GM21529 (cell line): ENCODE results near the gene PTPN23.
"Not testable (repeated sequence)": the region's sequence is repeated elsewhere in the genome, so short reads cannot be mapped to it uniquely, and the experiment has no call there.

Source experiments
- ATAC-seq: cut with Tn5 transposase; IDR thresholded peaks from one replicate; pipeline ENCODE4 v1.9.1; 2021; ENCODE audit not compliant: unreplicated experiment

The PTPN23 gene

GRCh38 chr3:47380601-47381316, at the start of gene PTPN23:
PTPN23 (plus strand) TSS chr3:47381021; CDS start chr3:47381097, 76 bp downstream.
- peak; percentile 78 for ATAC-seq

- ATAC-seq: no peak
These were observed 46.9 kb upstream of the PTPN23 start for GRCh38 chr3:47333907-47334306.

- ATAC-seq: no peak
These were observed 43.2 kb upstream of the PTPN23 start for GRCh38 chr3:47337656-47338055.

GRCh38 chr3:47339951-47340350, 40.9 kb upstream of the PTPN23 start:
- no peak for ATAC-seq

GRCh38 chr3:47340866-47341265, 40.0 kb upstream of the PTPN23 start:
- no peak for ATAC-seq

- no peak for ATAC-seq
These were observed 38.7 kb upstream of the PTPN23 start for GRCh38 chr3:47342151-47342550.

- ATAC-seq: no peak
These were observed 38.0 kb upstream of the PTPN23 start for GRCh38 chr3:47342812-47343211.

GRCh38 chr3:47343471-47343971, 37.3 kb upstream of the PTPN23 start:
- no peak for ATAC-seq

GRCh38 chr3:47344971-47345370, 35.9 kb upstream of the PTPN23 start:
- ATAC-seq: no peak

- ATAC-seq: peak; percentile 81
These were observed 33.5 kb upstream of the PTPN23 start for GRCh38 chr3:47347217-47347801.

- no peak for ATAC-seq
These were observed 32.2 kb upstream of the PTPN23 start for GRCh38 chr3:47348411-47349154.

- ATAC-seq: no peak
These were observed 25.8 kb upstream of the PTPN23 start for GRCh38 chr3:47355010-47355409.

- ATAC-seq: no peak
These were observed 24.6 kb upstream of the PTPN23 start for GRCh38 chr3:47356201-47356600.

- ATAC-seq: no peak
These were observed 21.5 kb upstream of the PTPN23 start for GRCh38 chr3:47359323-47359722.

- not testable (repeated sequence) for ATAC-seq
These were observed 20.7 kb upstream of the PTPN23 start for GRCh38 chr3:47360110-47360517.

- ATAC-seq: no peak
These were observed 18.1 kb upstream of the PTPN23 start for GRCh38 chr3:47362701-47363100.

GRCh38 chr3:47365213-47366153, 15.3 kb upstream of the PTPN23 start:
- no peak for ATAC-seq

- no peak for ATAC-seq
These were observed 14.0 kb upstream of the PTPN23 start for GRCh38 chr3:47366833-47367232.

GRCh38 chr3:47367631-47368030, 13.2 kb upstream of the PTPN23 start:
- ATAC-seq: no peak

GRCh38 chr3:47370020-47370419, 10.8 kb upstream of the PTPN23 start:
- ATAC-seq: not testable (repeated sequence)
